ENCODE measurements around the gene UBIAD1.
A peak's percentile ranks its signal among the peaks of the same experiment; 100 is the strongest.
"Not testable (repeated sequence)": the region's sequence is repeated elsewhere in the genome, so short reads cannot be mapped to it uniquely, and the experiment has no call there.

Gene UBIAD1, protein sequence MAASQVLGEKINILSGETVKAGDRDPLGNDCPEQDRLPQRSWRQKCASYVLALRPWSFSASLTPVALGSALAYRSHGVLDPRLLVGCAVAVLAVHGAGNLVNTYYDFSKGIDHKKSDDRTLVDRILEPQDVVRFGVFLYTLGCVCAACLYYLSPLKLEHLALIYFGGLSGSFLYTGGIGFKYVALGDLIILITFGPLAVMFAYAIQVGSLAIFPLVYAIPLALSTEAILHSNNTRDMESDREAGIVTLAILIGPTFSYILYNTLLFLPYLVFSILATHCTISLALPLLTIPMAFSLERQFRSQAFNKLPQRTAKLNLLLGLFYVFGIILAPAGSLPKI

DNA sequence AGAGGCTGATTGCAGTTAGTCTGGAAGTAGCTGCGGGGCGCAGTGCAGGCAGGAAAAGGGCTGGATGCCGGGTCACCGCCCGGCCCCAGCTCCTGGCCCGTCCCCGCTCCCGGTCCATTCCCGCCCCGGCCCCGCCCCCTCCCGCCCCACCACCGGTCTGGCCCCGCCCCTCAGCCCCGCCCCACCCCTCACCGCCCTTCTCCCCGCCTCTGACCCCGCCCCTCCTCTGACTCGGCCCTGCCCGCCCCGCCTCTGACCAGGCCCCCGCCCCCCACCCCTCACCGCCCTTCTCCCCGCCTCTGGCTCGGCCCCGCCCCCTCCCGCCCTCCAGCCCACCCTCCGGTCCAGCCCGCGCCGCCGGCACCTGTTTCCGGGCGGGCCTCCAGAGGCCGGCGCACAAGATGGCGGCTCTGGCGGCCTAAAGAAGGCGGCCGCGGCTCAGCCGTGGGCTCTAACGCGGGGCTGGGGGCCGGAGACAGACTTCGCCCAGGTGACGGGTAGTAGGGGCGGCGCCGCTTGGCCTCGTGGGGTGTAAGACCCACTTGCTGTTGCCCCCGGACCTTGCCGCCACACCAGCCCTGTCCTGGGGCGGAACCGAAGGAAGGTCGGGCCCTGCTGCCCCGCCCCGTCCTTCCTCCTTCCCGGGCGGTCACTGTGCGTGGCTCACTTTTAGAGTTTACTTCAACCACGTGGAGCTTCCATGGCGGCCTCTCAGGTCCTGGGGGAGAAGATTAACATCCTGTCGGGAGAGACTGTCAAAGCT lies at the start of gene UBIAD1:
TSS of gene UBIAD1 (plus strand) at position 367 of the 763 bp plus-strand sequence. CDS start at position 701, 334 bp downstream.
- peak; percentile 77 for DNase-seq

DNA sequence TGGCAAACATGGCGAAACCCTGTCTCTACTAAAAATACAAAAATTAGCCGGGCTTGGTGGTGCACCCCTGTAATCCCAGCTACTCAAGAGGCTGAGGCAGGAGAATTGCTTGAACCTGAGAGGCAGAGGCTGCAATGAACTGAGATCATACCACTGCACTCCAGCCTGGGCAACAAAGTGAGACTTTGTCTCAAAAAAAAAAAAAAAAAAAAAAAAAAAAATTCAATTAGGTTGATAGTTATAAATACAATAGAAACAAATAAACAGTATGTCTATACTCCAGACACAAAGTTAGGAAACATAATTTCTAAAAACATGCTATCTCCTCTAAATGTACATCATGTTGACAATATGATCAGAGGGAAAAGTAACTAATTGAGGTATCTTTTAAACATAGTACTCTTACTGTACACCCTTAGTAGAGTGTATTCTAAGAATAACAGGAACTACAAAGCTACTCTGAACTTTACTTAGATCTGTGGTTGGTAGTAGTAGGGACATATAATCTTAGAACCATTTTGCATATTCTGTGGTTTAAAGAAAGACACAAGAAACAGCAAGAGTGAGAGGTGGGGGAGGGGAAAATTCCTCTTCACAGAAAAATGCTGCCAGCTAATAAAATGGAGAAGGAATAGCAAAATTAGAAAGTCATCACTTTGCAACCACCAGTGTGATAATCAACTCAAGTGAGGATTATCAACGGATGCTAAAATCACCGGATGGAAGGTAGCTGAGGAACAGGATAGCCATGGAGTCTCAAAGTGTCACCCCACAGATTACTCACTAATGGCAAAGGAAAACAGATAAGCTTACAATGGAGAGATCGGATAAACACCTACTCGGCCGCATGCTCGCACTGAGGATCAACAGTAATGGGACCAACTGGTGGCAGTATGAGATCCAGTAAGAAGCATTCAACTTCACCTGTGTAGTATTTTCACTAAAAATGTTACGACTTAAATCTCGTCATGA lies 45.6 kb upstream of the UBIAD1 start:
- DNase-seq: no peak

DNA sequence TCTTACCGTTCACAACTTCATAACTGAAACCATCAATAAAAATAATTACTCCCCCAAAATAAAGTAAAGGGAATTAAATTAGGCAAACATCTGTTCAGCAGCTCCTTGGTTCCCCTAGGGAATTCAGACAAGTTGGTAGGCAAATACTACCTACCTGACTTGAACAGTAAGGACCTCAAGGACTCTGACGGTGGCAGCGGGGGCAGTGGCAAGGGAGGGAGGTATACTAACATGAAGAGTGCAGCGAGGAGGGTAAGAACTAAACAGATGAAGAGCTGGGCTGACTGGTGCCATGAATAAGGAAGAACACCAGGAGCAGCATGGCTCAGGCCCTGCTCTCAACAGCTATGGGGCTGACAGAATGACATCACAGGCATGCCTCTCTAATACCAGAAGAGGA lies 43.8 kb upstream of the UBIAD1 start:
- no peak for DNase-seq

DNA sequence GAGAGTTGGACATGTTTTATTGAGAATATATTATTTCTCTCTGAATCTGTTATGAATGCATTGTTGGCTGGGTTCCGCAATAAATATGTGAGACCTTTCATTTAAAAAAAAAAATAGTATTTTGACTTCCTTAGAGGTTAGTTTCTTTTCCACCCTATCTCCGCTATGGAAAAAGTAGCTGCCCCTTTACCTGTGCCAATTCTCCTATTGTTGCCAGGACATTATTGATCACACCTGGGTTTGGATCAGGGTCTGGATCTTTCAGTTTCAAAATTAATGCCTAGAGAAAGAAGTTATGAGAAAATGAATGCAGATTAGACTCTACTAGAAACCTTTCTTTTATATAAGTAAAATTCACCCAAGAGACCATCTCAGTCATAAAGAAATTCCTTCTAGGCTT lies 39.8 kb upstream of the UBIAD1 start:
- DNase-seq: no peak

DNA sequence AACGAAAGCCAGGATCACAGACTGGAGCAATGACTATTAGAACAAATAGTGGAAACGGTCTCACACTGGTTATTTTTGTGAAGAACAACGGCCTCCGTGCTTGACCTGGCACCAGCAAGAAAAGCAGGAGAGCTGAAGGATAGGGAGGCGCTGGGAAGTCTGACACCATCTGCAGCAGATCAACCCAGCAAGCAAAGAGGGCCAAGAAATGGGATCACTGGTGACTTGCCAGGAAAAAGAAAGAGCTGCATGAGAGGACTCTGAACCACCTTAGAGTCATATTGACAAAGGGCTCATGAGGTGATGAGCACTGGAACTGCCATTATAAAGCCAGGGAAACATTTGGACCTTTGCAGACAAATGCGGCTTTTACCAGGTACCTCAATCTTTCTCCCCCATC lies 35.6 kb upstream of the UBIAD1 start:
- DNase-seq: no peak

DNA sequence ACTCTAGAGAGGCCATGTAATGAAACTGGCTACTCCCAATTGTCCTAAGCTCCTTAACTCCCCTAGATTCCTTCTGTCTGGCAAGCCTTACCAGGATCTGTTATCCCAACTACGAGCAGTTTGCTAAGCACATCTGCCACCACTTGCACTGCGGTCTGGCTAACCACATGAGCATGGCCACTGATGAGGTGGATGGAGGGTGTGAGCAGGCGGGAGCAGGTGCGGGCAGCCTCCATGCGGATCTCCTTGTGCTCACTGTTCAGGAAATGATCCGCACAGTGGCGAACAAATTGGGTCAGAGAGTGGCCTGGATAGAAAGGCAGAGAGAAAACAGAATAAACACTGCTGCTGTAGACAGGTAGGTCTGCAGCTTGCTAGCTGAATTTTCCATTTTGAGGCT lies 34.7 kb upstream of the UBIAD1 start:
- DNase-seq: no peak

DNA sequence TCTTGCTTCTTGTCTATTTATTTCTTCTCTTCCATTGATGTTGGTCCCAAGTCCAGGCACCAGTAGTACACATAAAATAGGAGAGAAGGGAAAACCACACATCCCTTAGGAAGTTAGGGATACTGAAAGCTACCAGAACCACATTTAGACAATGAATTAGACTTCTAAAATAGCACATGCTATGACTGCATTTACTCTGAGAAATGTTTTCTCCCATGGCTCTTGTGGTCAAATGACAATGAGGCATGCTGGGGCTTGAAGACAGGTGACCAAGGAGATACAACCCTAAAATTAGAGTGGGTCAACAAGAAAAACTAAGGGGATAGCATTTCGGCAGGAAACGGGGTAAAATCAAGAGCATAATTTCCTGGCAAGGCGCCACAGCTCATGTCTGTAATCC lies 27.8 kb upstream of the UBIAD1 start:
- DNase-seq: no peak

DNA sequence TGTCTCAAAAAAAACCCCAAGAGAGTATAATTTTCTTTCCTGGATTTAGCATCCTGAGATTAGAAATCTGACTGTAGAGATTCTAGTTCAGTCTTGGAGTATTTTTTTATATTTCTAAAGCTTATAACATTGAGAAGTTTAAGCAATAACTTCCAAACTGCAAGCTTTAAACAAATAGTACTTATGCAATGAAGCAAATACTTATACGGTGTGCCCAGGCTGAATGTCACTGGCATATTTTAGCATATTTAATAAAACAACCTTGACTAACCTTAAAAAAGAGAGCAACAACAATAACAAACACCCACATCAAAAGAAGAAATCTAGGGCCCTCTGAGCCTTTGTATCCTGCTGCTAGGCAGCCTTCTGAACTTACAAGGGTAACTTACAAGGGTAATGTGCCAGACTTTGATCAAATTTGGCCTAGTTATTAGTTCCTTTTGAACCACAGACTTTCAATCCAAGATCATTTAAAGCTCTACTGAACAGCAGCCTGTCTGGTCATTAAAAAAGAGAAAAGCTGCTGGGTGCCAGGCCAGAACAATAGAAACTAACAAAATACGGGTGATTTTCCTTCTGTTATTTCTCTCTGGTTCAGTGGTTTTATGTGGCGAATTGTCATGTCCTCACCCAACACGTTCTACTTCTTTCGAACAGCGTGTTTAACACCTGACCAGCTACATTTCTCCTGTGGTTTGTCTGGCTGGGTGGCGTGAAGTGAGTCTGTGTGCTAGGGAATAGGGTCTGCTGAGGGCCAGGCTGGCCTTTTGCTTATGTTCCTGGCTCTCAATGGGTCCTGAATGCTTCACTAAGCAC lies 26.9 kb upstream of the UBIAD1 start:
- DNase-seq: no peak

DNA sequence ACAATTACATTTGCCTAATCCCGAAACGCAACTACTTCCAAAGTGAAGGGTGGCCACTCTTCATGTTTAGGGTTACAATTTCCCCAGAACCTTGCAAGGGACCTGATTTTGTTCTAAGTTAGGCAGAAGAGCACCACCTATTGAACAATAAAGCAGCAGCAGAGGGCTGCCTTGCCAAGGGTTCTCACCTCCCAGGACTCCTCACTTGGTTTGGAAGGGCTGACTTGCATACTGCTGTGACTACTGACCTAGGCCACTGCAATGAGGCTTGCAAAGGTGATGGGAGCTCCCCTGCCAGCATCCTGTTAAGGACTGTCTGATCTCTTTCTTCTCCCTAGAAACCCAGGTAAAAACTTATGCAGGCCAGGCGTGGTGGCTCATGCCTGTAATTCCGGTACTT lies 24.8 kb upstream of the UBIAD1 start:
- no peak for DNase-seq

DNA sequence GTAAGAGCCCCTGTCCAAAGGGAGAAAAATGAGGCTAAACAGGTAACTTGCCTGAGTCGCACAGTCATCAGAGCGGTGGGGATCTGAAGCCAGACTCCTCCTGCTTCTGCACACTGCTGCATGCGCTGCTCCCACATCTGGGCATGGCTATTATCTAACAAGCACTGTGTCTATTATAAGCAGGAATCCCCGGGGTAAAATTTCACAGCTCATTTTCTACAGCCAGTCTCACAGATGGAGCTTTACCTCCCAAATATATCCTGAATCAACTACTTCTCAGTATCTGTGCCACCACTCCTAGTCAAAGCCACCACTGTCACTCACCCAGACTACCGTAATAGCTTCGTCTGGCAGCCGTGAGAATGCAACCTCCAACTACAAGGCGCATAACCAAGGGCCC lies 20.5 kb upstream of the UBIAD1 start:
- no peak for DNase-seq

DNA sequence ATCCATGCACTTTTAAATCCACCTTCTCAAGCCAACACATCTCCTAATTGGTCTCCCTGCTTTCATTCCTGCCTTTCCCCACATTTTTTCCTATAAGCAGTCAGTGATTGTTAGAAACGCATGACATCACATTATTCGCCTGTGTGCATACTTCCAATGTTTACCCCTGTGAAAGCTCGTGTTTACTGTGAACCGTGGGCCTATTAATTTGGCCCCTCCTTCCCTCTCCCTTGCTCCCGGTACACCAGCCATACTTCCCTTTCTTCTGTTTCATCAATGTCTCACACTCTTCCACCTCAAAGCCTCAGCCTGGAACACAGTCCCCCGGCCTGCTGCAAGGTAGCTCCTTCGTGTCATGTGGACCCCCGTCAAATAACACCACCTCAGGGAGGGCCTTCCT lies 19.8 kb upstream of the UBIAD1 start:
- DNase-seq: no peak

DNA sequence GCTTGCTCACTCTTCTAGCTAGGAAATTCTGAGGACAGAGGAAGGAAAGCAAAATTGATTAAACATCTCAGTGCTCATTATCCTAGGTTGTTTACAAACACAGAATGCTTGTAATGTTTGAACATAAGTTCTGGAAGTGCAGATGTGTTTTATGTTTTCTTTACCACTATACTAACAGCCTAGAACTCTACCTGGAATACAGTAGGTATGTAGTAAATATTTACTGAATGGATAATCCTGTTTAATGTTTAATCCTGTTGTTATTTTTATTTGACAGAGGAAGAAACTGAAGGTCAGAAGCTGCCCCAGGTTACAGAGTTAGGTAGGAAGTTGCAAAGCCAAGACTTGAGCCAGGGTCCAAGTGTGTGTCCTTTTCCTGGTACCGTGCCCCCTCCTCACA lies 16.7 kb upstream of the UBIAD1 start:
- no peak for DNase-seq

DNA sequence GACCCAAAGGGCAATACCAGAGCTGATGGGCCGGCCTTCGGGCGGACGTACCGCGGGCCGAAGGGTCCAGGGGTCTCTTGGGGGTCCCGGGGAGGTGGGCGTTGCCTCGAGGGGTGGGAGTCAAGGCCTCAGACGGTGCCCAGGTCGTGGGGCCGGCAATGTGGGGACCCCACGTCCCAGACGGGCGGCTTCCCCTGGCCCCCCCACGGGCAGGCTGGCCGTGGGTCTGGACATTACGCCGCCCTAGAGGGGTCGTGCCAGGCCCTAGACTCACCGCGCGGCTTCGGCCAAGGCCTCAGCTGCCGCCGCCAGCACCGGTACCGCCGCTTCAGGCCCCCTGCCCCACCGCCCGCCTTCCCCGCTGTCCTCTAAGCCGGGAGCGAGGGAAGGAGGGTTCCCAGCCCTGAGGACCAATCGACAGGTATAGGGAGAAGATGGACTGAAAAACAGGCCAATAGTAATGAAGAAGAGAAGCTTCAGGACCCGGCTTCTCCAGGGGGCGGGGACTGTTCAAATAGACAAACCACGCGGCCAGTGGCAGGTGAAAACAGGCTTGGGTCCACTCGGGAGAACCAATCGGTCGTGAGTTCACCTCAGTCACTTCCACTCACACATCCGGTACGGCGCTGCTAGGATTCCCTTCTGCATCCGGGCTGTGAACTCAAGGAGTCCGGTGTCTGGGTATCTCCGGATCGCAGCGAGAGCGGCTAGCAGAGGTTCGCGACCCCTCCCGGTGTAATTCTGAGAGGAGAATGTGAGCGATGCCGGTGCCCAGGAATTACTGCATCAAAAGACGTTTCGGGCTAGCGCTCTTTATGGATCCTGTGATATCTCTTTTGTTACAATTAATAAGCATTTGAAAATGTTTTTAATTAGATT lies 10.6 kb upstream of the UBIAD1 start, which contains the start of gene MTOR:
TSS of gene MTOR (minus strand) at position 381 of the 879 bp plus-strand sequence. CDS start 3,142 bp downstream, outside the sequence.
- peak; percentile 97 for DNase-seq

DNA sequence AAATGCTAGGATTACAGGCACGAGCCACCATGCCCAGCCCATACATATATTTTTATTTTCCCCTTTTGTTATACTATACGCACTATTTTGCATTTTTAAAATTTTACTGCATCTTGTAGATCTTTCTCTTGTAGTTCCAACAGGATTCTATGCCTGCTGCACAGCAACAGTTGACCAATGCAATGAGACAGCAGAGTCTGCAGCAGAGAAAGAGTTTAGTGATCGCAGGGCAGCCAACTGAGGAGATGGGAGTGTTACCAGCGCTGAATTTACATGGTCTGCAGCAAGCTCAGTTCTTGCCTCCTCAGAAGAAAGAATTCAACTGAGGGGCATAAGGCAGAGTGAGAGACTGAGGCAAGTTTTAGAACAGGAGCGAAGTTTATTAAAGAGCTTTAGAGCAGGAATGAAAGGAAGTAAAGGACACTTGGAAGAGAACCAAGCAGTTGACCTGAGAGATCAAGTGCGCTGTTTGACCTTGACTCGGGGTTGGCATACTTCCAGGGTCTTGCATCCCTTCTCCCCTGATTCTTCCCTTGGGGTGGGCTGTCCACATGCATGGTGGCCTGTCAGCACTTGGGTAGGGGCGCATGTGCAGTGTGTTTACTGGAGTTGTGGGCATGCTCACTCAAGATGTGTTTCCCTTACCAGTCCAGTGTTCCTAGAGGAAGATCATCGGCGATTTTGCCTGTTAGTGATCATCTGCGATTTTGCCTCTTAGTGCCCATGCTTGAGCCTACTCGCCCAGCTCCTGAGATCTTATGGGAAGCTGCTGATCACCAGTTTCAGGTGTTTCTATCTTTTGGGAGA lies 6.5 kb upstream of the UBIAD1 start:
- DNase-seq: no peak

DNA sequence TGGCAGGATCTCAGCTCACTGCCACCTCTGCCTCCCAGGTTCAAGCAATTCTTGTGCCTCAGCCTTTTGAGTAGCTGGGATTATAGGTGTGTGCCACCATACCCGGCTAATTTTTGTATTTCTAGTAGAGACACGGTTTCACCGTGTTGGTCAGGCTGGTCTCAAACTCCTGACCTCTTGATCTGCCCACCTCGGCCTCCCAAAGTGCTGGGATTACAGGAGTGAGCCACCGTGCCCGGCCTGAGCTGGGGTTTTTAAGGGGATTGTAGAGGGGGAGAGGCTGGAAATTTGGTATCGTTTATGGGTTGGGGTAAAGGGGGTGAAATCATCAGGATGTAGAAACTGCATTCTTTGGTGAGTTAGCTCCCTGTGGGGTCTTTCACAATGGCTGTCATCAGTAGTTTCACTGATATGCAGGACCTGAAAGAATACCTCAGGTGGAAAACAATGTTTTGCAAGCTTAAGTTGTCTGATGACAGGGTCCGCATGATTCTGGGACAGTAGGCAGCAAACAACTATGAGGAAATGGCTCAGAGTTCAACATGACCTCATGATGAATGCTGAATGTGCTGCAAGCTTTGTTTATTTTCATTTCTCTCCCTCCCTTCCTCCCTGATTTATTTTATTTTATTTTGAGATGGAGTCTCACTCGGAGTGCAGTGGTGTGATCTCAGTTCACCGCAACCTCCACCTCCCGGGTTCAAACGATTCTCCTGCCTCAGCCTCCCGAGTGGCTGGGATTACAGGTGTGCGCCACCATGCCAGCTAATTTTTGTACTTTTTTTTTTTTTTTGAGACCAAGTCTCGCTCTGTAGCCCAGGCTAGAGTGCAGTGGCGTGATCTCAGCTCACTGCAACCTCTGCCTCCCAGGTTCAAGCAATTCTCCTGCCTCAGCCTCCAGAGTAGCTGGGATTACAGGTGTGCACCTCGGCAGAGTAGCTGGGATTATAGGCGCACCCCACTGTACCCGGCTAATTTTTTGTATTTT lies 5.4 kb upstream of the UBIAD1 start:
- not testable (repeated sequence) for DNase-seq

DNA sequence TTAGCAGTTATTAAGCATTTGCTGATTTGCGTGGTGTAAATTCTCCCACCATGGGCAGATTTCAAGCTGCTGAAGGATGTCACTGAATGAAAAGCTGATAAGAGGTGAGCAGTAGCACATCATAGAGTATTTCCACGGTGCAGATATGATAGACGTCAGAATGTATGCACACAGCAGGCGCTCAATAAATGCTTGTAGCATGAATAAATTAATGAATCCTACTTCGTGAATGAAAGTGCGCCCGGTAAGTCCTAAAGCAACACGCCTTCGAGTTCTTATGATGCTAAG lies 510 bp upstream of the UBIAD1 start:
- DNase-seq: no peak

DNA sequence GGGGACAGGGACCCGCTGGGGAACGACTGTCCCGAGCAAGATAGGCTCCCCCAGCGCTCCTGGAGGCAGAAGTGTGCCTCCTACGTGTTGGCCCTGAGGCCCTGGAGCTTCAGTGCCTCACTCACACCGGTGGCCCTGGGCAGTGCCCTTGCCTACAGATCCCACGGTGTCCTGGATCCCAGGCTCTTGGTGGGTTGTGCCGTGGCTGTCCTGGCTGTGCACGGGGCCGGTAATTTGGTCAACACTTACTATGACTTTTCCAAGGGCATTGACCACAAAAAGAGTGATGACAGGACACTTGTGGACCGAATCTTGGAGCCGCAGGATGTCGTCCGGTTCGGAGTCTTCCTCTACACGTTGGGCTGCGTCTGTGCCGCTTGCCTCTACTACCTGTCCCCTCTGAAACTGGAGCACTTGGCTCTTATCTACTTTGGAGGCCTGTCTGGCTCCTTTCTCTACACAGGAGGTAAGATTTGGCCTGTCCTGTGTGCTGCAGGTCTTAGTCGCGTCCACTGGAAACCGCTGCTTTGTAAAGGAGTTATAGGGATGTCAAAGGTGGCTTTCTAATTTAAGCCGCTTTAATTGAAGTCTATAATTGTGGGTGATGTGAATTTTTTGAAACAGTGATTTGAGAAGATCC lies 717 bp downstream of the UBIAD1 start:
- DNase-seq: no peak

DNA sequence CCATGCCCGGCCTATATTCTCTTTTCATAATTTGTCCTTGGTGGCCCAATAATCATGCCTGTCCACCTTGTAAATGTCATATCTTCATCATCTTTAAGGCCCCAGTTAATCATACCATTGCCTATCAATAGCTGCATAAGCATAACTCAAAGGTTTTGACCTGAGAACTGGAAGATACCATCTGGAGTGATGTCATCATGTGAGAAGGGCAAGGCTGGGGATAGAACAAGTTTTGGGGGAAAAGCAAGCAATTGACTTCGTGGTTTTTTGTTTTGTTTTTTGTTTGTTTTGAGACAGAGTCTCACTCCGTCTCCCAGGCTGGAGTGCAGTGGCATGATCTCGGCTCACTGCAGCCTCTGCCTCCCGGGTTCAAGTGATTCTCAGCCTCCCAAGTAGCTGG lies 6.2 kb downstream of the UBIAD1 start:
- DNase-seq: no peak

DNA sequence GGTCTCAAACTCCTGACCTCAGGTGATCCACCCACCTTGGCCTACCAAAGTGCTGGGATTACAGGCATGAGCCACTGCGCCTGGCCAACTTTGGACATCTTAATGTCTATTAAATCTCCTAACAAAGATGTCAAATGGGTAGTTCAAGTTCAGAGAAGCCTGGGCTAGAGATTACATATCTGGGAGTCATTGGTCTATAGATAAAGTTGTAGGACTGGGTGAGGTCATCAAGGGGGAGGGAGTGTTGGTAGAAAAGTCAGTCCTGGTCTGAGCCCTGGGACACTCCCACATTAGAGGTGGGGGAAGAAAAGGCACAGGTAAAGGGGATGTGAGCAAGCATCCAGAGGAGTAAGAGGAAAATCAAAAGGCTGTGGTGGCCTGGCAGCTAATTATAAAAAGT lies 6.6 kb downstream of the UBIAD1 start:
- no peak for DNase-seq

Measured in activated naive CD4-positive, alpha-beta T cell treated with Interleukin-2 at 50 U/mL for 16 hours (primary cell).